Glutamatergic neuron (in vitro differentiated cells): Measurements from ENCODE around the gene ECD. TPM values are rescaled to one million over a fixed set of nuclear protein-coding genes. Genes with fewer than 3 reads are reported as not detected.

ENCODE experiments used
- DNase-seq: peaks from one replicate; pipeline ENCODE4 v3.0.0; 2022
- H3K27ac Mint-ChIP-seq: one replicate; pipeline ENCODE4 v1.8.0; 2020; ENCODE audit warnings: mild to moderate bottlenecking, mixed read lengths, inconsistent platforms; ENCODE audit not compliant: unreplicated experiment
- H3K27me3 Mint-ChIP-seq: one replicate; pipeline ENCODE4 v1.8.0; 2020; ENCODE audit warnings: mild to moderate bottlenecking, moderate library complexity, mixed read lengths, inconsistent platforms; ENCODE audit not compliant: unreplicated experiment
- H3K36me3 Mint-ChIP-seq: one replicate; pipeline ENCODE4 v1.8.0; 2020; ENCODE audit warnings: mild to moderate bottlenecking, mixed read lengths, inconsistent platforms; ENCODE audit not compliant: unreplicated experiment
- H3K4me1 Mint-ChIP-seq: one replicate; pipeline ENCODE4 v1.8.0; 2020; ENCODE audit warnings: mild to moderate bottlenecking, low read depth, mixed read lengths, inconsistent platforms; ENCODE audit not compliant: unreplicated experiment
- H3K4me3 Mint-ChIP-seq: one replicate; pipeline ENCODE4 v1.8.0; 2020; ENCODE audit warnings: mild to moderate bottlenecking, mixed read lengths, inconsistent platforms; ENCODE audit not compliant: unreplicated experiment
- H3K9me3 Mint-ChIP-seq: one replicate; pipeline ENCODE4 v1.8.0; 2020; ENCODE audit warnings: mild to moderate bottlenecking, moderate library complexity, mixed read lengths, inconsistent platforms; ENCODE audit not compliant: unreplicated experiment
- CTCF ChIP-seq: fragments of 200-600 bp; sonication (generic); IDR thresholded peaks from one replicate; pipeline ENCODE4 v1.5.0; 2021; ENCODE audit not compliant: partially characterized antibody, unreplicated experiment
- total RNA-seq: library from RNA; stranded (reverse); fragmentation: NEBNext Ultra II Directional; extraction: Animal tissue kit (Norgen Biotek cat#: 25700); gene quantifications from one replicate; pipeline ENCODE4 v1.2.1, GENCODE V29; 2021; ENCODE audit not compliant: unreplicated experiment

The ECD gene
- total RNA-seq, 1 donor from 2014 or later, result 31.3 TPM

GRCh38 chr10:73093922-73094850 is 73.6 kb downstream of the ECD start:
- DNase-seq, result no peak
- no peaks in the 10 kb centered on the region for H3K36me3 Mint-ChIP-seq
- H3K9me3 Mint-ChIP-seq, result no peaks in the 10 kb centered on the region
- peaks cover 1% of the 10 kb centered on the region for H3K27me3 Mint-ChIP-seq
- H3K4me3 Mint-ChIP-seq, result no peak overlapping the region
- H3K27ac Mint-ChIP-seq, result no peak overlapping the region
- H3K4me1 Mint-ChIP-seq, result peaks cover 2% of the 10 kb centered on the region
- TF ChIP-seq CTCF, result no peak

GRCh38 chr10:73092830-73093229 is 75.0 kb downstream of the ECD start:
- Mint-ChIP-seq H3K27me3 (peaks cover 1% of the 10 kb centered on the region), H3K4me1 (peaks cover 2% of the 10 kb centered on the region), H3K9me3 (no peaks in the 10 kb centered on the region), H3K27ac (no peak overlapping the region), H3K4me3 (no peak overlapping the region), H3K36me3 (no peaks in the 10 kb centered on the region)
- DNase-seq, result no peak
- no peak for TF ChIP-seq CTCF

- no peaks in the 10 kb centered on the region for H3K4me1 Mint-ChIP-seq
- DNase-seq, result no peak
- no peak for TF ChIP-seq CTCF
- H3K9me3 Mint-ChIP-seq, result no peaks in the 10 kb centered on the region
- no peaks in the 10 kb centered on the region for H3K27me3 Mint-ChIP-seq
- H3K36me3 Mint-ChIP-seq, result no peaks in the 10 kb centered on the region
- no peak overlapping the region for H3K4me3 Mint-ChIP-seq
- H3K27ac Mint-ChIP-seq, result no peak overlapping the region
These were observed 79.5 kb downstream of the ECD start for GRCh38 chr10:73088304-73088703.

GRCh38 chr10:73086816-73087215 is 81.0 kb downstream of the ECD start:
- TF ChIP-seq CTCF, result no peak
- no peaks in the 10 kb centered on the region for H3K36me3 Mint-ChIP-seq
- H3K27ac Mint-ChIP-seq, result no peak overlapping the region
- no peaks in the 10 kb centered on the region for H3K27me3 Mint-ChIP-seq
- no peak overlapping the region for H3K4me3 Mint-ChIP-seq
- no peak for DNase-seq
- no peaks in the 10 kb centered on the region for H3K4me1 Mint-ChIP-seq
- H3K9me3 Mint-ChIP-seq, result no peaks in the 10 kb centered on the region

- no peak overlapping the region for H3K4me3 Mint-ChIP-seq
- H3K4me1 Mint-ChIP-seq, result no peaks in the 10 kb centered on the region
- no peaks in the 10 kb centered on the region for H3K36me3 Mint-ChIP-seq
- H3K9me3 Mint-ChIP-seq, result no peaks in the 10 kb centered on the region
- H3K27ac Mint-ChIP-seq, result no peak overlapping the region
- no peak for TF ChIP-seq CTCF
- no peaks in the 10 kb centered on the region for H3K27me3 Mint-ChIP-seq
- no peak for DNase-seq
These were observed 83.6 kb downstream of the ECD start for GRCh38 chr10:73084209-73084608.
